NCI-H1436 (cell line): Measurements from ENCODE around the gene IMMT.

Source experiments
- DNase-seq: peaks from one replicate; lab custom pipeline; 2025; lab: John Stamatoyannopoulos, UW

The IMMT gene

DNA sequence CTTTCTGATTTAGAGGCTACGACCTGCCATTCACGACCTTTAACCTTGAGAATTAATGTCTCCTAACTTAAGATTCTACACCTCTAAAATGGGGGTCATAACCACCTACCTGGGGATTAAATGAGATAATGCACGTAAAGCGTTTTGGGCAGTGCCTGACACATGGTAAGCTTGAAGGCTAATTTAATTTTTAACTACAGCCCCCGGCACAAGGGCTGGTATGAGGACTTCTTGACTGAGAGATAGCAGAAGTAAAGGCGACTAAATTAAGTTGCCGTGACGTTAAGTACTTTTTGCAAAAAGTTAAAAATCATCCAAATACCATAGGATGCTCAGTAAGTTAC lies 4.5 kb upstream of the IMMT start:
- DNase-seq = no peak

DNA sequence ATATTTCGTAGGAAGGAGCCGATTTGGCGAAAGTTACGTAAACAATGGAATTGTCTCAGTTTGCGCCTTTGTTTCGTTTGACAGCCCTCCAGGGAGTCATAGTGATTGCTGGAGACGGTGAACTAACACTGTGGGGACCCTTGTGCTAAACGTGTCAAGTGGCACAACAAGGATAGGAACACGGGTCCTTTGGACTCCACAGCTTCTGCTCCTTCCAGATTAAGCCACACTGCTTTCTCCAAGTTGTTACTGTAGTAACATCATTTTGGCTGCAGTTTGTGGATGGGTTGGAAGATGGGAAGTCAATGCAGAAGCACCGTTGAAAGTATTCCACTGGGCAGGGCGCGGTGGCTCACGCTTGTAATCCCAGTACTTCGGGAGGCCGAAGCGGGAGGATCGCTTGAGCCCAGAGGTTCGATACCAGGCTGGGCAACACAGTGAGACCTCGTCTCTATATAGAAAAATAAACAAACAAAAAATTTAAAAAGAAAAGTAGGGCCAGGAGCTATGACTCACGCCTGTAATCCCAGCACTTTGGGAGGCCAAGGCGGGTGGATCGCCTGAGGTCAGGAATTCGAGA lies 636 bp upstream of the IMMT start:
- no peak for DNase-seq

DNA sequence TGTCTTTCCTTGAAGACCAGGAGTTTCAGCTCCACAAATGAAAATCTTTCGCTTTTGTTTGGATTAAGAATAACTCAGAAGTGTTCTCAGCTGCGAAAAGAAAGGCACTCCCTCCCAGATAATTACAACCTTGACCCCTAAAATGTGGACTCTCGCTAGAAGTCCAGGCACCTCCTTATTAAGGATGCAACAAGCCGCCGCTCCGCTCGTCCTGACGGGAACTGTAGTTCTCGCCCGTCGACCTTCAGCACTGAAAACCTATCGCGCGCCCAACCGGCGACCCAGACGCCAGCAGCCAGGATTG lies 559 bp downstream of the IMMT start:
- DNase-seq = no peak

DNA sequence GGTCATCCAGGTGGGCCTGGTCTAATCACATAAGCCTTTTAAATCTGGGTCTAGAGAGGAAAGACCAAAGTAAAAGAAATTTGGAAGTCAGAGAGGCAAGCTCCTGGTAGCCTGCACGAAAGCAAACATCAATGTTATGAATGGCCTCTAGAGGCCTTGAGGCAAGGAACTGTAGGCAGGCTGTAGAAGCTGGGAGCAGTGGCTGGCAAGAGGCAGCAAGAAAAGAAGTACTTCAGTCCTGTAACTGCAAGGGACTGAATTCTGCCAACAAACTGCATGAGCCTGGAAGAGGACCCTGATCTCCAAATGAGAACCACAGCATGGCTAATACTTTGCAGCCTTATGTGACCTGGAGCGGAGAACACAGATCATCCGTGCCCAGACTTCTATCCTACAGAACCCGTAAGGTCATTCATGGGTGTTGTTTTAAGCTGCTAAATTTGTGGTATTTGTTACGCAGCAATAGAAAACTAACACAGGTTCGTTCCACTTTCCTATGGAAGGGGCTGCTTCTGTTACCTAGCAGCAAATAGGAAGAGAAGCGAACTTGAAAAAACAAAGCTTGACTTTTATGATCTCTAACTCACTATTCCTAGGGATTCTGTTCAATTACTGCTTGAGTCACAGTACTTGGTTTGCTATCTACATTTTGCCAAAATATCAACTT lies 1.2 kb downstream of the IMMT start:
- no peak for DNase-seq

DNA sequence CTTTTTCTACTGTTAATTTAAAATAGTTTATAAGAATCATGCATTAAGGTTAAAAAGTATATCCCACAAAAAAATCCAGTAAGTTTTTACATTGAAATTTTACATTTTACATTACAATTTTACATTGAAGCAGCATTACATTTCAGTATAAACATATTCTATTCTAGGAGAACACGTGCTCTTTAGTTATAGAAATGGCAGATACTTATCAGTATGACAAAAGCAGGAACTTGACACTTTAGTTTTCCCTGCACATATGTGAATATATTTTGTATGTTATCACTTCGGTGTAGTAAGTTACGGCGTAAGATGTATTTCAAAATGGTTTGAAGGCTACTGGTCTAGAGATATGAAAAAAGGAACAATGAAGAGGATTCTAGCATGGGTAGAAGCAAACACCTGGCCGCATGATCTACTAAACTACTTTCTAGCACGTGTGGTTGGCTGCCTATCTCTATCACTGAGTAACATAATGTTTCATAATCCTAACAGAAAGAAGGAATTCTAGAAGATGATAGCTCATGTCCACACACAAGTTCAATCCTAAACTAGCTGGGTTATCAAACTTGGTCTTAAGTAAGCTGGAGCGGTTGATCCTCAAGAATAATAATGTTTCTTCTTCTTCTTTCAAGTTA lies 5.4 kb downstream of the IMMT start:
- no peak for DNase-seq

DNA sequence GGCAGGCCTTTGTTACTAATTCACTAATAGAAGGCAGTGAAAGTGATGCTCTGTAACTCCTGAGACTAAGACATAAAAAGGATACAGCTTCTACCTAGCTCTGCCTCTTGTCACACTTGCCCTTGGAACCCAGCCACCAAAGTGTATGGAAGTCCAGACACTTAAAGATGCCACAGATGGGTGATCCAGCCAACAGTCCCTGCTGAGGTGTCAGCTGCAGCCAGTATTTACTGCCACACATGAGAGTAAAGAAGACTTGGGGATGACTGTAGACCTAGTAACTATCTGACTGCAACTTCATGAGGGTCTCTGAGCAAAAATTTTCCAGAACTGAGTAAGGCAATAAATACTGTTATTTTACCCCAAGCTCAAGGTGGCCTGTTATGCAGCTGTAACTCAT lies 8.8 kb downstream of the IMMT start:
- no peak for DNase-seq

DNA sequence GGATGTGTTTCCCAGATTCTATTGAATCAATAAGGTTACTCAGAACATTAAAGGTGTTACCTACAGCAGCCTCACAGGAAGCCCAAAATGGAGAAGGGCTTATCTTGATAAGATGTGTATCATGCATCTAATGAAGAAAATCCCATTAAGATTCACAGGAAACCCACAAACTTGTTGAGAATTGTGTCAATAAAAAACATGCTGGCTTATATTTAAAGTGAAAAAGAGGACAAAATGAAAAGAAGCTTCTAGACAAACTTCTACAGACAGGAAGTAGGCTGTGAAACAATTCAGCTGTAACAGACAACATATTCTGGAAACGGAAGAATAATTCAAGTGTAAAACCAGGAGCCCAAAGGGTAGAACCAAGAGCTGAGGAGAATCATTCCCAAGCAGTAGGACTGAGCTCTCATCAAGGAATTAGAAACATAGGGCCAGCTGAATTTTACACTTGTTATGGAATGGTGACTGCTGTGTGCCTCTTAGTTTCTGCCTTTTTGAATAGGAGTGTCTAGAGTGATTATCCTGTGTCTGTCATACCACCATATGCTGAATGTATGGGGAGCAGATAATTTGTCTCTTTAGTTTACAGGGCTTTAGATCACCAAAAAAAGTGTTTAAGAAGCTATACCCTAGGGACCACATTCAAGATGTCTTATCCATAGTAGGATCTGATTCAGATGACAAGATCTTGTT lies 9.6 kb downstream of the IMMT start:
- DNase-seq = no peak

DNA sequence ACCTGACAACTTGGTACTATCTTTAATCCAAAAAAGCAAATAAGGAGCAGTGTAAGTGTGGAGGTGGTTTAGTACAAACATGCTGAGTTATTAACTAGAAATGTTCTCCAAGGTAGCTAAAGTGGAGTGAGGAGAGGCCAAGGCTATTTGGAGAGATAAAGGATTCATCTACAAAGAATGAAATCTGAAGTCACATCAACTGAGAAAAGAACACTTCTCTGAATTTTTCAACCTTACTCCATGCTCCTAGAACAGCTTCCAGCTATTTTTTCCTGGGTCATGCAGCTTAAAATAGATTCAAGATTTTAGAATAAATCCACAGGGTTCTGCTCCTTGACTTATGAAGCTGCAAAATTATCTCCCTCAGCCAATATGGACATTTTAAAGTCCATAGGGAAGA lies 18.7 kb downstream of the IMMT start:
- no peak for DNase-seq

DNA sequence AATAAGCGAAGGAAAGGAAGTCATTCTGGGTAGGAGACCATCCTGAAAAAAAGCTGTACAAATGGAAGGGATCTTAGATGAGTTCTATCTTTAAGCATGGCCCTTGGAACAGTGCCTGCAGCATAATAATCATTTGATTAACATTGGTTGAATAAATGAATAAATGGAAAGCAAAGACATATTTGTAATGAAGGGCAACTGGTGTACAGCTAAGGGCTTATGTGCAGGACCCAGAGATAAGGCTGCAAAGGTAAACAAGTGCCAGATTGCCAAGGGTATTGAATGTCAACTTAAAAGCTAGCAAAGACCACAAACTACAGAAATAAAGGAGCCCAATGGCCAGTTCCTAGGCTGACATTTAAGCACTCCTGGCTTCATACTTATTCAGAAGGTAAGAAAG lies 19.4 kb downstream of the IMMT start:
- no peak for DNase-seq

DNA sequence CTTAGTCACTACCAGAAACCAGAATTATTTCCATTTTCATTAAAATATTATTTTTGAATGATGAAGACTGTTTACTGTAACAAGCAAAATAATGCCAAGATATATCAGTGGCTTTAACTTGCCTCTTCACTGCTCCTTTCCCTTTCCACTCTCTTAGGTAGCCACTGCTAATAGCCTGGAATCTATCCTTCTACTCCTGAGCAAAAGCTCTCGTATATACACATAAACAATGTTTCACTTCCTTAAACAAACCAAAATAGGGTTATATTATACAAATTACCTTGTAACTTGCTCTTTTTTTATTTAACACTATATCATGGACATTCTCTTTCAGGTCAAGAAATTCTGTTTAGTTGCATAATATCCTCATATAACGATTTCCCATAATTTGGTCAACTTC lies 20.8 kb downstream of the IMMT start:
- DNase-seq = no peak

DNA sequence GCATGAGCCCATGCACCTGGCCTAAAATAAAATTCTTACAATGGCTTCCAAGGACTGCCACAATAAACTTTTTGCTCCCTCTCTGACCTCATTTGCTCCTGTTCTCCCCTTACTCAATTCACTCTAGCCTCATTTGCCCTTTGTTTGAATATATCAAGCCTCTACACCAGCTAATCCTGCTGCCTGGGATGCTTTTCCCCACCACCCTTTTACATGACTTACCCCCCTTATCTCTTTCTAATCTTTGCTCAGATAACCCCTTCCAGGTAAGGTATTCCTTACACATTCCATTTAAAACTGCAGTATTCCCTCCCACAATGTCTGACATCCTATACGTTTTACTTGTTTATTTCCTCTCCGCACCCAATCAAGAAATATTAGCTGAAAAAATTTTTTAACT lies 22.7 kb downstream of the IMMT start:
- DNase-seq = no peak

DNA sequence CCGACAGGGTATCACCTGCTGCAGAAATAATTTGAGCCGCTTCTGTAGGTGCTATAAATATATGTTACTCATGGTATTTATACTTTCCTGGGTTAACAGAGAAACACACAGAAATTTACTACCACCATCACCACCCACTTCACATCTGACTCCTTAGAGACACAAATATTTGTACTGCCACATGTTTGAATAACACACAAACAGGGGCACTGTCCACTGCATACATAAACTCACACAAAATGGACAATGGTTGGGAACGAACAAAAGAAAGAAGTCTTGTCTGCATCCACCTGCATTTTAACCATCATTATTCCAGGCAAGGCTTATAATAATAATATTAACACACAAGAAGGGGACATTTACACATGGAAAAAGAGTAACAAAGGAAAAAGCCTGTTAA lies 24.0 kb downstream of the IMMT start:
- DNase-seq = no peak

DNA sequence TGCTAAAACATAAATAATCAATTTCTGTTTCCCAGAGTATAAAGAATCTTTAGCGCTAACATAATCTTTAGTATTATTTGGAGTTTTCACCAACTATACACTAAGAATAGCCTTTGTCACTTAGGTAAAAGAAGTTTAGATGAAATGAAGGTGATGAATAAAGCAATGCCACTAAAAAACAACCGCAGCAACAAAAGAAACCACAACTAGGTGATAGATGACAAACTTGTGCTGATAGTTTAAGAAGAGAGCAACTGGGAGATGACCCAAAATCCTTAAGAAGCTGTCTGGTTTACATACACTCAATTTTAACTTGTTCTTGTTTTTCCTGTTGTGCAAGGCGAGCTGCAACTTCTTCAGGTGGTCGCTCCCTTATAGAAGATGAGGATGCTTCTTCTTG lies 24.8 kb downstream of the IMMT start:
- DNase-seq = no peak

DNA sequence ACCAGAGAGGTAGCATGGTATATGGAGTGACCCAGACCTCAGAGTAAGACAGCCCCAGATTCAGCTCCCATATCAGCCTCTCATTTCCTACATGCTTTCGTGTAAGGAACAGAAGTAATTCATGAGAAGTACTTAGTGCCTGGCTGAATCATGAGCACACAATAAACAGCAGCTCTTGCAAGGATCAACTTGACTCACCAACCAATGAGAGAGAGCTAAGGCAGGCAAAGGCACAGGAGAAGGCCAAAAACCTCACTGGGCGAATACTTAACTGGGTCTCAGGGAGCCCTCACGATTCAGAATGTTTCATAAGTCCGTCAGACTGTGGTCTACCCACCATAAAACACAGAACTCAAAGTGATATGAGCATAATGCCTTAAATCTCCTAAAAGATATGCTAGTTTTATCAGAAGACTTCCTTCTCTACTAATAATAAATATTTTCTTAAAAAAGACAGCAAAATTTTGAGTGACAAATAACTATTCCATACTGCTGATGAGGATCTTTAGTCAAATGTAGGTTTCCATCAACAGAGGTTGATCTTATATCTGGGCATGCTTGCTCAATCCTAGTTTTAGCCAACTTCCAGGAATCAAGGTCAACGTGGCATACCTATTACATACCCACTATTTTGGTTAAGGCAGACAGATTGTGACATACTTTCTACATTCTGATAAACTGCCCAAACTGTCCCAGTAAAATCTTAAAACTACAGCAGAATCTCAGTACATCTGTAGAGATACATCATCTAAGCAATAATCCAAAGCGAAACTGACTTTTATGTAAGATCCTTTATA lies 34.9 kb downstream of the IMMT start:
- DNase-seq = no peak

DNA sequence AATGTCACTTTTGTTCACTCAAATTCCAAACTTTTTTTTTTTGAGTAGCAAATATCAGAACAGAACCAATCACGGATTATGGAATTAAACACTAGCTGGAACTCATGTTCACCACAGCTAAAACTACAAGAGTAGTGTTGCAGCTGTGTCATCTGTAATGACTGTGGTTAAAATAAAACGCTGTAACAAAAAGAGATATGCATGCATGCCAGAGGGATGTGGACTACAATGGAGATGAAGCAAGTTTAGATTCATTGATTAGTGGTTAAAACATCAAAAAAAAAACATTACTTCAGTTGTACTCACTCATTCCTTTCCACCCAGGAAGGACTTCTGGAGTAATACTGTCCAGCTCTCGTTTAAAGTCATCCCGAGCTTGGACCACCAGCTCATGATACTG lies 37.0 kb downstream of the IMMT start:
- DNase-seq = no peak

DNA sequence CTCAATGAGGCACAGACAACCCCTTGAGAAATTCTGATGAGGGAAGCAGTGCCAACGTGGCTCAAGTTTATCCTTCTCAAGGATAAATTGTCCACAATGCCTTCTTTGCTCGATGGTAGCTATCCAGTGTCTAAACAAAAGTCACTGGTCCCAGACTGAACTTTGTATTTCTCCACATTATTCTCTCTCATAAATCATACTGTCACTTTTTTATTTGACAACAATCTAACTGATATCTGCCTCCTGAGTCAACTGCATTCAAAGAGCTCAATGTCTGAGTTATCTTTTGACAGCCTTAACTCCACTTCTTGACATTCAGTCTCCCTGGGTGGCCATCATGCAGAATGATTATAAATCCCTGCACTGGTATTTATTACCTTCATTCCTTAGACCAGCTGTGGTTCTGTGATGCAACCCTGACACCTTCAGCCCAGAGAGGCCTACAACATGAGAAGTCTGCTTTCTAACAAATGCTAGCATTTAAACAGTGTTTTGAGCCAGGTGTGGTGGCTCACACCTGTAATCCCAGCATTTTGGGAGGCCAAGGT lies 38.2 kb downstream of the IMMT start:
- DNase-seq = no peak

DNA sequence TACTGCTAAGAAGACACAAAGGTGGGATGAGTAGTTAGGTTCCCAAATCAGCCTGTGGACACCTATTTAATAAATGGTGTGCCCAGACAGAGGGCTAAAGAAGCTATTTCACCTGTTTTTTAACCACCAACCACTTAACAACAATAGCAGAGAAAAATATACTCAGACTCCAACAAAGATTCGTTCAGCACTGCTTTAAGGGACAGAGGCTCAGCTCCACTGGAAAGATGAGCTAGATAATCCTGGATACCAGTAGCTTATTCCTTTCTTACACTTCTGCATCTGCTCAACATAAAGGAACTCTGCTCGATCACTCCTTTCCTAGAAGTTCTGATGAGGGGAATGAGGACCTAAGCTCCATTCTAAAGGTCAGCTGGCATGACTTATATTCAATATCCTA lies 44.8 kb downstream of the IMMT start:
- DNase-seq = no peak

DNA sequence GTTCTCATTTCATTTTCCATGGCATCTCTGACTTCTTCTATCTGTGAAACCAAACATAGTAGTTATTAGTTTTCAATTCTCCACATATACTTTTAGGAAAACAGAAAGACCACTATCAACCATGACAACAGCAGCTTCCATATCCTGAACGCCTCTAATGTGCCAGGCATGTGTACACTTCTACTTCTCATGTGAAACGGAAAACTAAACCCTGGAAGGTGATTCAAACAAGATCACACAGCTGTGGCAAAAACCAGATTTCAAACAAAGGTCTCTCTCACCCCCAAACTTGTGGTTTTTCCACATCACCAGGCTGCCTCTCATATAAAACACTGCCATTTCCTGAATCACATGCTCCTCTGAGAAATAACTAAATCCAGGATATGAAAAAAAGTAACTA lies 47.5 kb downstream of the IMMT start:
- DNase-seq = no peak

DNA sequence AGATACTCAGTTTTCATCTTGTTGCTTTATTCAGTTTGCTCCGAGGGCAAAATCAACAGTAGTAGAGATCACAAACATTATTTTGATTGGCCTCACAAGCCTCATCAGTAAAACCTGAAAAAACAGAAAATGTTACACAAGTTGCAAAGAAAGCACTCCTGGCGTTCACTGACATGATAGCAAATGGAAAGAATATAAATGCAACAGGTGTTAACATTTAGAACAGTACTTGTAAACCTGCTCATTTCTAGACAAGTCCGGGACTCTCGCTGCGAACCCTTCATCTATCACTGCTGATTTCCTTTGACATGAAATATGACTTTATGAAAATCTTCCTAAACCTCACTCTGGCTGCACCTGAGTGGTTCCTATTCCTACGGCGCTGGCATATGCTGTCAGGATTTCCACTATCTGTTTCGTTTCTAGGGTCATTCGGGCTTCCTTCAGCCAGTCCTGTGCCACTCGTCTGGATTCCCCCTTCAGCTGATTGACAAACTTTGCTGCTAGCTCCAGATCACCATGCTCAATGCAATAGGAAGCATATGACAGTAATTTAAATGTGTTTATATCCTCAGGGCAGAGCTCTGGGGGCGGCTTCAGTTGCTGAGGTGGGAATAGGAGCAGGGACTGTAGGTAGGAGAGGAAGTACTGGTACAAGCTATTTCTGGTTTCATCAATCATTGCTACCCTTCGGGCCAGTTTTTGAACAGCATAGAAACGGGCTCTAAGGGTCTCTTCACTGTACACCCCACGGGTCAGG lies 51.2 kb downstream of the IMMT start:
- DNase-seq = no peak

DNA sequence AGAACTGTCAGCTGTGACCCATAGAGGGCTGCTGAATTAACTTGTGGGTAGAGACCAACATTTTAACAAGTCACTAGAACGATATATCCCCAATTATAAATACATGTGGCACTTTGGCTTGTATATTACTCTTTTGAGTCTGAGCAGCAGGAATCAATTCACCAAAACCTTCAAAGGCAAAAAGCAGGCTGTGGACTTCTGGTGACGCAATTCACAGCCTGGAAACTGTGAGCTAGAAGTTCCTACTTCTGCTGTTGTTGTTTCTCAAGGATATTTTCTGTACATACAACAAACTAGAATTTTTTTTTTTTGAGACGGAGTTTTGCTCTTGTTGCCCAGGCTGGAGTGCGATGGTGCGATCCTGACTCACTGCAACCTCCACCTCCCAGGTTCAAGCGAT lies 52.0 kb downstream of the IMMT start:
- no peak for DNase-seq

DNA sequence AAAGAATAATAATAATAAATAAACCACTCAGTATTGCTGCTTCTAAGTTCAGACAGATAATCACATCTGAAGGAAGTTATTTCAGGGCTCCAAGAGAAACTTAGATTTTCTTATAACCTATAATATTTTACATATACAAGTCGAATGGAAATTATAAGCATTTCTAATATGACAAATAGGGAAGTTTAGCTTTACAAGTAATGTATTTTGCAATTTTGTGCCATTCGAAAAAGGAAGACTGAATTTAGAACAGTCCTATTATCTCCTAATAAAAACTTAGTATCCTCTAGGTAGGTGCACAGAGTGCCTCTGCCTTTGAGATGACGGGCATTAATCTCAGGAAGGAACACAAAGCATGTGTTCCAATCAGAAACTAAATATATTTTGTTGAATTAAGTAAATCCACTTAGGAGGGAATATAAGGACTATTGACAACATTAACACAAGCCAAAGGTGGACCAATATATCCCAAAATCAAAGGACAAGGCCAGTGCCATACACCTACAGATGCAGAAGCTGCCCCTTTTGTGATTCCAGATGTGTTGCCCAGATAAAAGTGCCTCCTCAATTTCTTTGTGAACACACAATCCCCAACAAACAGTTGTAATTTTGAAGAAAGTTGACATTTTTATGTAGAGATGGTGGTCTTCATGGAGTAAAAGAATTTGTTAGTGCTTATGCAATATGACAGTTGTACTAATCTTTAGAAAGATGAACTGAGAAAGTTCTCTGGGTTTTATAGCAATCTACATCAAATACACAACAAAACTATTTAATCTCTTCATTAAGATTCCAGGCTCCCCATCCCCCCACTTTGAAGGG lies 52.6 kb downstream of the IMMT start:
- DNase-seq = no peak
